Hepatic stellate cell (primary cell): ENCODE results near the gene RSPO1.
A peak's percentile ranks its signal among the peaks of the same experiment; 100 is the strongest.
"Not testable (repeated sequence)": the region's sequence is repeated elsewhere in the genome, so short reads cannot be mapped to it uniquely, and the experiment has no call there.

Source experiments
- DNase-seq: peaks from one replicate; pipeline ENCODE4 v3.0.0; 2011; ENCODE audit warnings: low spot score

The RSPO1 gene

GRCh38 chr1:37616330-37616729 lies 18.4 kb downstream of the RSPO1 start:
- no peak for DNase-seq

- no peak for DNase-seq
These were observed 20.6 kb downstream of the RSPO1 start for GRCh38 chr1:37614105-37614504.

GRCh38 chr1:37612186-37612585 lies 22.5 kb downstream of the RSPO1 start:
- no peak for DNase-seq

- no peak for DNase-seq
These were observed 24.7 kb downstream of the RSPO1 start for GRCh38 chr1:37609994-37610393.

GRCh38 chr1:37609002-37609401 lies 25.7 kb downstream of the RSPO1 start:
- no peak for DNase-seq

- DNase-seq = no peak
These were observed 28.0 kb downstream of the RSPO1 start for GRCh38 chr1:37606481-37607263.

- no peak for DNase-seq
These were observed 28.8 kb downstream of the RSPO1 start for GRCh38 chr1:37605806-37606474.

GRCh38 chr1:37605061-37605650 lies 29.5 kb downstream of the RSPO1 start:
- no peak for DNase-seq

GRCh38 chr1:37602750-37603694 lies 31.7 kb downstream of the RSPO1 start:
- DNase-seq = peak; percentile 47

- DNase-seq = no peak
These were observed 33.3 kb downstream of the RSPO1 start for GRCh38 chr1:37601441-37601840.

- DNase-seq = no peak
These were observed 34.8 kb downstream of the RSPO1 start for GRCh38 chr1:37599940-37600339.

GRCh38 chr1:37596182-37596667 lies 38.5 kb downstream of the RSPO1 start:
- no peak for DNase-seq

GRCh38 chr1:37595440-37596181 lies 39.1 kb downstream of the RSPO1 start, which contains the start of gene GNL2:
Gene GNL2 (minus strand): TSS chr1:37595937. CDS start chr1:37595822, 115 bp downstream.
- DNase-seq = peak; percentile 98

- DNase-seq = no peak
These were observed 41.0 kb downstream of the RSPO1 start for GRCh38 chr1:37593726-37594125.

- no peak for DNase-seq
These were observed 45.8 kb downstream of the RSPO1 start for GRCh38 chr1:37588939-37589338.

GRCh38 chr1:37584544-37584943 lies 50.1 kb downstream of the RSPO1 start:
- DNase-seq = not testable (repeated sequence)

- DNase-seq = no peak
These were observed 59.0 kb downstream of the RSPO1 start for GRCh38 chr1:37575692-37576091.

GRCh38 chr1:37574834-37575480 lies 59.7 kb downstream of the RSPO1 start:
- peak; percentile 39 for DNase-seq

GRCh38 chr1:37570528-37571334 lies 64.0 kb downstream of the RSPO1 start:
- no peak for DNase-seq

GRCh38 chr1:37567023-37567422 lies 67.7 kb downstream of the RSPO1 start:
- DNase-seq = no peak
